ENCODE data around the gene RNF215.

Gene RNF215

GRCh38 chr22:30386960-30387827 lies at the start of gene RNF215:
RNF215 (minus strand) TSS chr22:30387411; CDS start chr22:30387313, 98 bp downstream.
- DNase-seq = peak; percentile 60 to 63

- no peak for DNase-seq
Observed at GRCh38 chr22:30436196-30436595, 49.0 kb upstream of the RNF215 start.

GRCh38 chr22:30435674-30436126 lies 48.5 kb upstream of the RNF215 start:
- peak; percentile 70 to 74 for DNase-seq

DNA sequence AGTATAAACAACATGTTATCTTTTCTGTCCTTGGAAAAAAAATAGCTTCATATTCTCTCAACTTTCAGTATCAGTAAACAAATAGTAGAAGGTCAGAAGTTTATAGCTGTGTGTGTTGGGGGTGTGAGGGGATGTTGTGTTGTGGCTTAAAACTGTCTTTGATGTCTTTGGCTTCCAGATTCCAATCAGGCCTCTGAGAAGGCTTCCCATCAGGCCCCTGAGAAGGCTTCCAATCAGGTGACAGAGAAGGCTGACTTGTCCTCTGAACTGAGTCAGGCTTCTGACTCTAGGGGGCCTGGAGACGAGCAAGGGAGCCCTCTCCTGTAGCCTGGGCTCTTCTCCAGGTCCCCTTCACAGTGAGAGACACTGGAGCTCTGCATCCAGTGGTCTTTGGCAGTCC lies 47.6 kb upstream of the RNF215 start:
- DNase-seq = no peak

DNA sequence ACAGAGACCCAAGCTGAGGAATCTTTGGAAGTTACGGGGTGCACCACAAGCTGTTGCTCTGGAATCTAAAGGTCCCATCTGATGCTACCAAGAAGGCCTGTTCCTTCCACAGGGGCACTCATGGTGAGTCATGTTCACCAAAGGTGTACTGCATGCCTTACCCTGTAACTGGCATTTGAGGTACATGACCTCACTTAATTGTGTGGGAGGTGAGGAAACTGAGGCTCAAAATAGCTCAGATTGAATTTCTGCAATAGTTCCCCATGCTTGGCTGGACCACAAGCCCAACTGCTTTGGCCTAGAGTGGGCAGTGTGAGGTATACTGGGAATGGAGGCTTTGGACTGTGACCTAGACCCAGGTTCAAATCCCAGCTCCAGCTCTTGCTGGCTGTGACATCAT lies 46.6 kb upstream of the RNF215 start:
- DNase-seq = no peak

DNA sequence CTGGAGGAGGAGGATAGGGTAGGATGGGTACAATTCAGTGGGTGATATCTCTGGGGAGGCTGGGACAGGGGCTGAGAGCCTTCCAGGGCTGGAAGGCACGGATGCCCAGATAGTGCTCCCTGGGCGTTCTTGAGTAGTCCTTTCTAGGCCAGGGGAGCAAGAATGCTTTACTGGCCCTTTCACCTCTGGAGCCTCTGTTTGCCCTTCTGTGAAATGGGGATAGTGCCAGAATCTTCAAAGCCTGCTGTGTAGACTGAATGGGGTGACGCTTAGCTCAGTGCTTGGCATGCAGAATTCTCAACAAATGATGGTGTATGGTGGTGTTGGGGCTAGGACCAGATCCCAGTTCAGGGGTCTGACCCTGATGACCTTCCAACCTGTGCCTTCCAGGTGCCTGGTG lies 46.0 kb upstream of the RNF215 start:
- DNase-seq = no peak

DNA sequence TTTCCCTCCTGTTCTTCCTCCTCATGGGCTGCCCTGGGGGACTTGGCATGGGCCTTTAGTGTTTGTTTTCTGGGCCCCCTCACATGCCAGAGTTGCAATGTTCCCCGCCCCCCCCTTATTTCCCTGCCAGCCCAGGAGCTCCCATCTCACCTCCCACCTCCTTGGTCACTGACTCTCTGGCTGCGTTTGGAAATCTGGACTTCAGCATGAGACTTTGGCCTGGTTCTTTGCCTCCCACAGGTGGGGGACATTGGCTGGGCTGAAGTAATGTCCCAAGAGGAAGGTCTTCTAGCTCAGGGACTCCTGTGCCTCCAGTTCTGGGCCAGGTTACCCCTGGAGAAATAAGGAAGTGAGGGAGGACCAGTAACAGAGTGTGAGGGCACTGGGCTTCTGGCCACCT lies 45.3 kb upstream of the RNF215 start:
- DNase-seq = no peak

DNA sequence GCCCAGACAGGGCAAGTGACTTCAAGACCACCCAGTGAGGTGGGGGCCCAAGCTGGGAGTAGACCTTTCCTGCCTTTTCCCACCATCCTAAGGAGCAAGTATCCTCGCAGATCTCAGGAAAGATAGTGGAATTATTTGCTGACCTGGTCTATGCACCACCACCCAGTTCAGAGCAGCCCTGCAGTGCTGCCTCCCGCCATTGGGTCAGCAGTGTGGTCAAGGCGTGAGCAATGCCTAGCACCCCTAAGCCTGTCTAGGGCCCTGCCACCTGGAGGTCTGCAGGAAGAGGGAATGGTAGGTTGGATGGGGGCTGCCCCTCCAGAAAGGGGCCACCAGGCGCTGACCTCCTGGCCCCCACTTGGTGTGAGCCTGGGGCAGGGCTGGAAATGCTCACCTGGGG lies 44.9 kb upstream of the RNF215 start:
- no peak for DNase-seq

DNA sequence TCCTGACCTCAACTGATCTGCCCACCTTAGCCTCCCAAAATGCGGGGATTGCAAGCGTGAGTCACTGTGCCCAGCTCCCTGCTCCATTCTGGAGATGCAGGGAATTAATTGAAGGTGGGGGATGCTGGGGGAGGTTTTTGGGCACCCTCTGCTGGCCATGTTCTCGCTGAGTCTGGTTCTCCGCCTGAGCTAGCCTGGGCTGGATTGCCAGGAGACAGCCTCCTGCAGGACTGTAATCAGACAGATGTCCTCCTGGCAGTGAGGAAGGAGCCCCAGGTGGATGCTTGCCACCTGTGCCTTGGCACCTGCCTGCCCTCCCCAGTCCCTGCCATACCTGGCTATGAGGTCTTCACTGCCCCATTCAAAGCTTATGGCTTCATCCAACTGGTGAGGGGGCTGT lies 43.7 kb upstream of the RNF215 start:
- DNase-seq = no peak

DNA sequence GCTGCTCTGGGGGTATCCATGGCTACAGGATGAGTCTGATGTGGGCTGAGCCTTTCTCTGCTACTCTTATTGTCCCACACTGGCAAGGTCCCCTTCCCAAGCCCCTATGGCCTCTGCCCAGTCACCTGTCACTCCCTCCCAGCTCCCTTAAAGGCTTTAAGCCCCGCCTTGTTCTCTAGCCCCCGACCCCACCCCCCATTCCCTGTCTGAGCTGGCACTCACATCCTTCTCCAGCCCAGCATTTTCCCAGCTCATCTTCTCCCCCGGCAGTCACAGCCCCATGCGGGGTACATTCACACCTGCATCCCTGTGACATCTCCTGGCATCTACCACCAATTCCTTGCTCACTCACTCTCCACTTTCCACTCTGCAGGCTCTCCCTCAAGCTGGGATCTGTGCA lies 42.7 kb upstream of the RNF215 start:
- no peak for DNase-seq

DNA sequence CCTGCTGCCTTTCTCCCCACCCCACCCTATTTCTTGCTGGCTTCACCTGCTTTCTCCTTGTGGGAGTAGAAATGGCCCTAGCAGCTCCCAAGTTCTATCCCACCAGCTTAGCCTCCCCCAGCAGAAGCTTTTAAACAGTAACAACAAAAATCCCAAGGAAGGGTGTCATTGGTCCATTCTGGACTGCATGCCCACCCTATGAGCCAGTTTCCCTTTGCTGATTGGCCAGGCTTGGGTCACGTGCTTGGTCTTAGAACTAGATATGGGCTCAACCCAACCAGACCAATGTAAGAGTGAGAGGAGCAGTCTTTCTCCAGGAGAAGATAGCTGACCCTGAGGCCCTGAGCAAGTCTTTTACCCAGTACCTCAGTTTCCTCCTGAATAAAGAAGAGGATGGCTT lies 40.7 kb upstream of the RNF215 start:
- DNase-seq = no peak

GRCh38 chr22:30426388-30427353 lies 39.5 kb upstream of the RNF215 start:
- DNase-seq = peak; percentile 86 to 87

GRCh38 chr22:30425616-30426387 lies 38.6 kb upstream of the RNF215 start, which contains the start of gene MTFP1:
MTFP1 (plus strand) TSS chr22:30425768; CDS start chr22:30425880, 112 bp downstream.
- peak; percentile 28 to 34 for DNase-seq

GRCh38 chr22:30425327-30425615 lies 38.1 kb upstream of the RNF215 start:
- no peak for DNase-seq

- DNase-seq = no peak
Observed at GRCh38 chr22:30424534-30425326, 37.5 kb upstream of the RNF215 start.

GRCh38 chr22:30423959-30424533 lies 36.8 kb upstream of the RNF215 start:
- DNase-seq = peak; percentile 97

DNA sequence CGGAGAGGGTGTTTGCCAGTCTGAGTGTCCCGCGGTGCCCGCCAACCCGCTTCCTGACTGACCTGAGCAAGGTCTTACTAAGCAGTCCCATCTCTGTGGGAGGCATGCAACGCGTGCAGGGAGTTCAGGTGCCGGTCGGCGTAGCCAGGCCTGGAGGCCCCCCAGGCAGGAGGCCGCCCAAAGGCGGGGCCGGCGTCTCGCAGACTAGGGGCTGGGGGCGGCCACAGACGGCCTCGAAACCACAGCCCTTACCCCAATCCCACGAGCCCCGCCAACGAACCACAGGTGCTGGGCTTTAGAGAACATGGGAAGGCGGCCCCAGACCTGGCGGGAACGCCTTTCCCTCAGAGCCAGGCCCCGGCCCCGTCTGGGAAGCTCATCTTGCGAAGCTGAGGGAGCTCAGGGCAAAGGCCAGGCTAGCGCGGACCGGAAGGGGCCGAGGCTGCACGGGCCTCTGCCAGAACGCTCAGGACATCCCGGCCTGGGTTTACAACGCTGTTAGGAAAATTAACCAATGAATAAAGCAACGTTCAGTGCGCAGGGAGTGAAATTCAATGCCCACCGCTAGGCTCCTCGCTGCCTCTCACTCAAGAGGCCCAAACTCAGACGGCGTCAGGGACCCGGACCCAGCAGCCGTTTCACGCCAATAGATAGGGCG lies 36.2 kb upstream of the RNF215 start:
- DNase-seq = peak; percentile 35 to 40

DNA sequence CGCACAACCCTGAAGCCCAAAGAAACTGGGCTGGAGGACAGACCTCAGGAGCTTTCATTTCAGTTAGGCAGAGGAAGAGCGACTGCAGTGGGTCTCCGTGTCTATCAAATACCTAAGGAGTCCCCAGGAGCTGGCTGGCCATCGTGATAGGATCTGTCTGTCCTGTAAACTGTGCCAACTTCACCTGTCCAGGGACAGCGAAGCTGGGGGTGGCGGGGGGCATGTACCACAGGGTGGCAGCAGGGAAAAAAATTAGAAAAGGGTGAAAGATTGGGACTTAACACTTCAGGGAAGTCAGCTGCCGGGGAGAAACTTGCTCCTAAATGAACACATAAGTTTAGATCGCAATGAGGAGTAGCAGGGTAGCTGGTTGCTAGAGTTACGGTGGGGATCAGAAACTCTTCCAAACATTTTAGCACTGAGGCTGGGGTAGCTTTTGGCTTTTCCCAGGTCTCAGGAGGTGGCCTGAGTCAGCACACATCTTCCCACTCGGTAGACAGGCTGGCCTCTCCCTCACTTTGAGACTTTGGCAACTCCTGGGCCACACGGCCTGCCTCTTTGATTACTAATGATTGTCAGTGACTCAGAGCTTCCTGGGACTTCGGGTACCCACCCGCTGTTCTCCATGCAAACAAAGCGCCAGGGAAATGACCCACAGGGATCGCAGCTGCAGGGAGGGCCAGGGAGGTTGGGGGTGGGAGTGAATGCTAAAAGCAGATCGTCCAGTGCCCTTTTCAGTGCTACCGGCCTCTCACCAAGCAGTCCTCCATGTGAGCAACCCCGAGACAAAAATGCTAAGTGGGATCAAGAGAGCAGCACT lies 35.5 kb upstream of the RNF215 start:
- DNase-seq = peak; percentile 16 to 31

- DNase-seq = no peak
Observed at GRCh38 chr22:30421695-30422480, 34.7 kb upstream of the RNF215 start.
